Activated CD8-positive, alpha-beta T cell treated with anti-CD3 and anti-CD28 coated beads, Interleukin-2, amount 10 ng/mL, durations not matched to agents 7 days and 5 days (primary cell): Measurements from ENCODE around the gene ERP44. TPM values are rescaled to one million over a fixed set of nuclear protein-coding genes. Genes with fewer than 3 reads are reported as not detected.

ENCODE experiments used
- ATAC-seq: fragments of 150-1000 bp; cut with Tn5 transposase; one replicate; pipeline ENCODE4 v1.10.0; 2021; ENCODE audit warnings: moderate library complexity
- CTCF ChIA-PET: fragments of 350-600 bp; sonication (Branson Sonifier 250); formaldehyde crosslinking; loops from one replicate; lab custom pipeline; 2021; ENCODE audit warnings: antibody characterized with exemption; lab: Charles Lee
- POLR2A ChIA-PET: fragments of 350-600 bp; sonication (Branson Sonifier 250); formaldehyde crosslinking; loops from one replicate; lab custom pipeline; 2021; ENCODE audit warnings: antibody characterized with exemption; lab: Charles Lee
- DNase-seq: peaks from one replicate; pipeline ENCODE4 v3.0.0-alpha.2; 2020
- H3K27ac Mint-ChIP-seq: one replicate; pipeline ENCODE4 v1.8.0; 2021; ENCODE audit warnings: mild to moderate bottlenecking, mixed read lengths
- H3K27me3 Mint-ChIP-seq: one replicate; pipeline ENCODE4 v1.8.0; 2021; ENCODE audit warnings: low read depth, mixed read lengths
- H3K36me3 Mint-ChIP-seq: one replicate; pipeline ENCODE4 v1.8.0; 2021; ENCODE audit warnings: low read depth, mixed read lengths
- H3K4me1 Mint-ChIP-seq: one replicate; pipeline ENCODE4 v1.8.0; 2021; ENCODE audit warnings: low read depth, mixed read lengths
- H3K4me3 Mint-ChIP-seq: one replicate; pipeline ENCODE4 v1.8.0; 2021; ENCODE audit warnings: mild to moderate bottlenecking, mixed read lengths
- H3K9me3 Mint-ChIP-seq: one replicate; pipeline ENCODE4 v1.8.0; 2022; ENCODE audit warnings: mixed read lengths; ENCODE audit not compliant: insufficient read depth
- total RNA-seq, 2 experiments: library from RNA; stranded (reverse); gene quantifications; one replicate each; pipeline ENCODE4 v1.2.3, GENCODE V29; 2021

Gene ERP44
- total RNA-seq, 2 experiments from 2014 or later, result 15.7 to 15.8 TPM

GRCh38 chr9:99929652-99930051 lies 169.1 kb downstream of the ERP44 start:
- Mint-ChIP-seq H3K4me1 (no peaks in the 10 kb centered on the region), H3K36me3 (peaks cover 43% of the 10 kb centered on the region), H3K27me3 (no peaks in the 10 kb centered on the region), H3K4me3 (no peak overlapping the region), H3K9me3 (peaks cover 7% of the 10 kb centered on the region), H3K27ac (no peak overlapping the region)
- ChIA-PET POLR2A (no interaction called here), CTCF (no interaction called here)
- DNase-seq (no peak), ATAC-seq (no peak)

Other genes with a start within 250 kb of the ERP44 start
- gene STX17, start 192.3 kb downstream of the ERP44 start, total RNA-seq, result 10 to 100 TPM; 35.3 to 40.0 TPM
- 10 to 100 TPM; 19.8 to 21.8 TPM for gene INVS, start 243 bp upstream of the ERP44 start, total RNA-seq